T47D (cell line): ENCODE data around the gene NOC2L.

Experiments
- DNase-seq, 2 experiments: peaks; one replicate each; pipeline versions ENCODE4 v3.0.0 to v3.0.0-alpha.2; 2011 to 2012; ENCODE audit warnings: low read depth in 1 of 2, low spot score in 1 of 2
- JUND ChIP-seq: IDR thresholded peaks from 2 replicates; pipeline ENCODE4 v1.6.1; 2012; ENCODE audit warnings: low read depth
- in situ Hi-C: cut with HindIII; loops from 2 replicates; pipeline ENCODE4 v1.10.0; 2016; ENCODE audit warnings: low sequenced_read_pairs, low pct_unique_long_range_greater_than_20kb

The NOC2L gene

DNA sequence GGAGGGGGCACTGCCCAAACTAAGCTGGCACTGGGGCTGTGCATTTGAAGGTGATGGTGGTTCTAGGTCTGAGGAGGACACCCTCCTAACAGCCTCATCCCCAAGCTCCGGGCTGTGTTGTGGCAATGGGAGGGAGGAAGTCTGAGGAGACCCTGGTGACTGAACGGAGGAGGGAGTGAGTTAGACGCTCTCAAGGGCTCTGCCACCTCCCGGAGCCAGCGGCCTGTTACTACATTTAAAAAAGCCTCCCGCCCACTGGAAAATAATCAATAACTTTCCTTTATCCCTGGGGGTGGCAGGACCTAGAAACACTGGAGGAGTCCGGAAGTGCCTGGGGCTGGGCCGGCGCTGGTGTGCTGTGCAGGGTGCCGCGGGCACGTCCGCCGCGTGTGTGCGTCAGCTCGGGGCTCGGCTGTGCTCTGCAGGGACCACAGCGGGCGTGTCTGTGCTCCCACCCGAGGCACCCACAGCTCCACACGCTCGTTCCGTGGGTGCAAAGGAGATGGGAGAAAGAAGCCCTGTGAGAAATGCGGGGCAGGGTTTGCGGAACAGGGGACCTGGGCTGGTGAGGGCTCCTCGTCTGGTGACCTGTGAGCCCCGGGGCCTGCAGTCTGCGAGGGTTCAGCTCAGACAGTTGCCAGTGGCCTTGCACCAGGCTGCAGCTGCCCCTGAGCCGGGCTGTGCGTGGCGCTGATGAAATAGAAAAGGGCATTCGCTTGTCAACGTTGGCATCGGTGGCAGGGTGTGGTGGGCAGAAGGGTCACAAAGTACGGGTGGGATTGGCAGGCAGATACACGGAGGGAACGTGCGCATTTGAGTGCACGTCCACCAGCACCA is 30.0 kb downstream of the NOC2L start:
- DNase-seq: no peak
- TF ChIP-seq JUND: no peak
- in situ Hi-C loops: no loop called here

DNA sequence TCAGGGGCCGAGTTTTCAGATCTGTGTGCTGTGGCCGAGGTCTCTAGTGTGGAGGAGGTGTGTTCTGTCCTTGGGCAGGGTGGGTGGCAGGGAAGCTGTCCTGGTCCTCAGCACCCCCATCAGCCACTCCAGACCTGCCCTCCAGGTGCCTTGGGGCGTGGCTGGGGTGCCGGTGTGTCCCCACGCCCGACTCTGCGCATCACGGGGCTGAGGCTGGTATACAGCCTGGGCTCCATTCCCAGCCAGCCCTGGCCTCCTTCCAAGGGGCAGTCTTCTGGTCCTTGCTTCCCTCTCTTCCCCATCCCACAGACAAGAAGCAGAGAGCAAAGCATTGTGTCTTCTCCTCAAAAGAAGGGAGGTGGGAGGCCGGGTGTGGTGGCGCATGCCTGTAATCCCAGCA is 31.3 kb downstream of the NOC2L start:
- no peak for TF ChIP-seq JUND
- DNase-seq: no peak
- in situ Hi-C loops: no loop called here

DNA sequence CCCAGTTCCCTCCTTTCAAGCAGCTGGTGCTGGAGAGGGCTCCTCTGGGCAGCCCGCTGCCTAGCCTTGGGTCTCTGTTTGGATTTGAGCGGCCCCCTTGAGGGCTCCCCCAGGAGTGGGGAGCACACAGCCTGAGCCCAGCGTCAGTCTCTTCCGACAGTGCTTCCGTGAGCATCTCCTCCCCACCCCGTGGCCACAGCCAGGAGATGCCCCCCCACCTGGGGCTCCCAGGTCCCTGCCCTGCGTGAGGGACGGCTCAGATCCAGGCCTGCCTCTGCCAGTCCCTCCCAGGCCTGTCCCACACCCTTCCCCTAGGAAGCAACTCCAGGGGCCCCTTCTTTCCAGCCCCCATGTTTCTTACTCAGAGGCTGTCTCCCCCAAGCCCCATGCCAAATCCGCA is 31.8 kb downstream of the NOC2L start:
- no peak for DNase-seq
- in situ Hi-C loops: no loop called here
- TF ChIP-seq JUND: no peak

DNA sequence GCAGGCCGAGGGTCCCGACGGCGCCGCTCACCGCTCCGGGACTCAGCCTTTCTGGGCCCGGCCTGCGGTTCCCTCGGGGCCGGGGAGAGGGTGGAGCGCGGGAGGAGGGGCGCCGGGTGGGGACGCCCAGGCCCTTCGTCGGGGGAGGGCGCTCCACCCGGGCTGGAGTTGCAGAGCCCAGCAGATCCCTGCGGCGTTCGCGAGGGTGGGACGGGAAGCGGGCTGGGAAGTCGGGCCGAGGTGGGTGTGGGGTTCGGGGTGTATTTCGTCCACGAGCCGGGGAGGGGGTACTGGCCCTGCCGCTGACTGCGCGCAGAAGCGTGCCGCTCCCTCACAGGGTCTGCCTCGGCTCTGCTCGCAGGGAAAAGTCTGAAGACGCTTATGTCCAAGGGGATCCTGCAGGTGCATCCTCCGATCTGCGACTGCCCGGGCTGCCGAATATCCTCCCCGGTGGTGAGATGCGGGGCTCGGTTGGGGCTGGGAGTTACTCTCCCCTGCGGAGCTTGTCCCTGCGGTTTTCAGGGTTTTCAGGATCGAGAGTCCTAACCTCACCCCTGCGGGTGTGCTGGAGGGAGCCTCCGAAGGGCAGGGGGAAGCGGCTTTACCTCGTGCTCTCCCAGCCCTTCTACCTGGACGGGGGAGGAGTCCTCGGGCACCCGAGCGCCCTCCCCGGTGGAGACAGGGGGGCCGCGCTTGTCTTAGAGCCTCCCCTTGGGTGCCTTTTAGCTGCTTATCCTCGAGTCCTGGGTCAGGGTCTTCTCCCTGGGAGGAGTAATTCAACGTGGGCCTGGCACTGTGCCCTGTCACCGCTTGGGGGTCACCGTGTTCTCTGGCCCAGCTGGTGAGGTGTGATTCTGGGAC is 33.3 kb downstream of the NOC2L start:
- peak; percentile 75 to 77 for DNase-seq
- TF ChIP-seq JUND: no peak

DNA sequence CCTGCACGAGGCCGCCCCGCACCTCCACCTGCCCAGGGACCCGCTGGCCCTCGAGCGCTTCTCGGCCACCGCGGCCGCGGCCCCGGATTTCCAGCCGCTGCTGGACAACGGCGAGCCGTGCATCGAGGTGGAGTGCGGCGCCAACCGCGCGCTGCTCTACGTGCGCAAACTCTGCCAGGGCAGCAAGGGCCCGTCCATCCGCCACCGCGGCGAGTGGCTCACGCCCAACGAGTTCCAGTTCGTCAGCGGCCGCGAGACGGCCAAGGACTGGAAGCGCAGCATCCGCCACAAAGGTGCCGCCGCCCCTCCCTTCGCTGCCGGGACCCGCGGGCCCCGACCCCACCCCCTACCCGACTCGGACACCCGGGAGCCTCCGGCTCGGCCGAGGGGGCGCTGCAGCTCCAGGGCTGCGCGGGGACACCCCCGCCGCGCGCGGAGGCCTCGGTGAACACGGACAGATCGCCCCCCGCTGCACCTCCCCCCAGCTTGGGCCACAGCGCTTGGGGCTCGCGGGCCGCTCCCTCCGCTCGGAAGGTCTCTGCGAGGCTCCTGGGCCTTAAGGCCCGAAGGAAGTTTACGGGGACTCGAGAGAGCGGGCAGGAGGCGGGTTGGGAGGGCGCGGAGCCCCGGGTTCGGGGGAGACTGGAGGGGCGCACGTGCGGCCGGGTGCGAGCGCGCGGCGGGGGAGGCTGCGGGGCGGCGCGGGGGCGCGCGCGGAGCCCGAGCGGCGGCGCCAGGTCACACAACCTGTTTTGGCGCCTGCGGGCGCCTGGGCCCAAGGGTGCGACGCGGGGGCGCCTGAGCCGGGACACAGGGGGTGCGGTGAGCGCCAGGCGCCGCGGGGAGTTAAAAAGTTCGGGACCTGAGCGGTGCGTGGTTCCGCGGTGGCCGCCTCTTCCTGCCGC is 34.1 kb downstream of the NOC2L start:
- TF ChIP-seq JUND: no peak
- in situ Hi-C loops: no loop called here
- DNase-seq: peak in 1 of 2 experiments; percentile 66

More for the DNA sequence above, 33.3 kb downstream of the NOC2L start:
- in situ Hi-C loops: no loop called here

DNA sequence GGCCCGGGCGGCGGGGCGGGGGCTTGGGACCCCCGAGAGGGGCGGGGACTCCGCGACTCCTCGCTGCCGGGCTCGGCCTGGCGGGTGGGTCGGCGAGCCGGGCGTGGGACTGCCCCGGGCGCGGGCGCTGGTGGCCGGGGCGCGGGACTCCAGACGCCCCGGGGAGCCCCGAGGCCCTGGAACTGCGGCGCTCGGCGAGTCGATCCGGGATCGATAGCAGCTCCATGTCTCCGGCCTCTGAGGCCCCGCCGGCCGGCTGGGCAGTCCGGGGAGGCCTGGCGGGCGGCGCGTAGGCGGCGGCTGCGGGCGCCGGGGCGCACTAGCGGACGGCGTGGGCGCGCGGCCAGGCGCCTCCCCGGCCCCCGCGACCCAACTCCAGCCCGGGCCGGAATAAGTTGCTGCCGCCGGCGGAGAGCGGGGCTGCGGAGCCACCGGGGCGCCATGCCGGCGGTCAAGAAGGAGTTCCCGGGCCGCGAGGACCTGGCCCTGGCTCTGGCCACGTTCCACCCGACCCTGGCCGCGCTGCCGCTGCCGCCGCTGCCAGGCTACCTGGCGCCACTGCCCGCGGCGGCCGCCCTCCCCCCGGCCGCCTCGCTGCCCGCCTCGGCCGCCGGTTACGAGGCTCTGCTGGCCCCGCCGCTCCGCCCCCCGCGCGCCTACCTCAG is 34.9 kb downstream of the NOC2L start:
- in situ Hi-C loops: no loop called here
- no peak for DNase-seq
- TF ChIP-seq JUND: no peak

DNA sequence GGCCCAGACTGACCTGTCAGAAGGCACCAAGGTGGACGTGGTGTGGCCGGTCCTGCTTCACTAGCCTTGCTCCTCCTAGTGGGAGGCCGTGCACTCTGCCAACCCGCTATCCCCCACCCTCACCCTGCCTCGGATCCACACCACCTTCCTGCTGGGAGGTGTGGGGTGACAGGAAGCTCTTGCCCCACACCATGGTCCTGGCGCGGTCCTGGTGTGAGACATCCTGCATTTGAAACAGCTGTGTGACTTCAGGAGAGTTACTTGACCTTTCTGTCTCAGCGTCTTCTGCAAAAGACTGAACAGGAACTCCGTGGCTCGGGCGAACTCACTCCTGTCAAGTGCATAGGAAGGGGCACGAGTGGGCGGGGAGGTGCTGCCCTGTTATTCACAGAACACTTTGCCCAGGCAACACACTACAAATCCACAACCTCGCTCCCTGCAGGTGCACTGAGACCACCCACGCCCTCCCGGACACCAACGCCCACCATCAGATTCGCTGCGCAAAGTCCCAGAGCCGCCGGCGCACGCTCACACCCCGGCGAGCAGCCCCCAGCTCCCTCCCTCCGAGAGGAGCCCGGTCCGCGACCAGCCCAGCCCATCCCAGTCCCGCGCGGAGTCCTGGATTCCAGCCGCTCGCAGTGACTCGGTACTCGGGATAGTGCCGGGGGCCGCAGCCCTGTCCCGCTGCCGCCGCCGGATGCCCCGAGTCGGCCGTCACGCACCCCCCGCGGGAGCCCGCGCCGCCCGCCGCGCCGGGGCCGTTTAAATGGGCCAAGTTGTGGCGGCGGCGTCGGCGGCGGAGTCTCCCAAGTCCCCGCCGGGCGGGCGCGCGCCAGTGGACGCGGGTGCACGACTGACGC is 35.7 kb downstream of the NOC2L start, which contains the start of gene SAMD11:
Gene SAMD11, plus strand, starts transcription at position 793 of the 860 bp plus-strand sequence. CDS start 509 bp downstream, outside the sequence.
- in situ Hi-C loops: no loop called here
- TF ChIP-seq JUND: no peak
- peak in 1 of 2 experiments; percentile 91 for DNase-seq

DNA sequence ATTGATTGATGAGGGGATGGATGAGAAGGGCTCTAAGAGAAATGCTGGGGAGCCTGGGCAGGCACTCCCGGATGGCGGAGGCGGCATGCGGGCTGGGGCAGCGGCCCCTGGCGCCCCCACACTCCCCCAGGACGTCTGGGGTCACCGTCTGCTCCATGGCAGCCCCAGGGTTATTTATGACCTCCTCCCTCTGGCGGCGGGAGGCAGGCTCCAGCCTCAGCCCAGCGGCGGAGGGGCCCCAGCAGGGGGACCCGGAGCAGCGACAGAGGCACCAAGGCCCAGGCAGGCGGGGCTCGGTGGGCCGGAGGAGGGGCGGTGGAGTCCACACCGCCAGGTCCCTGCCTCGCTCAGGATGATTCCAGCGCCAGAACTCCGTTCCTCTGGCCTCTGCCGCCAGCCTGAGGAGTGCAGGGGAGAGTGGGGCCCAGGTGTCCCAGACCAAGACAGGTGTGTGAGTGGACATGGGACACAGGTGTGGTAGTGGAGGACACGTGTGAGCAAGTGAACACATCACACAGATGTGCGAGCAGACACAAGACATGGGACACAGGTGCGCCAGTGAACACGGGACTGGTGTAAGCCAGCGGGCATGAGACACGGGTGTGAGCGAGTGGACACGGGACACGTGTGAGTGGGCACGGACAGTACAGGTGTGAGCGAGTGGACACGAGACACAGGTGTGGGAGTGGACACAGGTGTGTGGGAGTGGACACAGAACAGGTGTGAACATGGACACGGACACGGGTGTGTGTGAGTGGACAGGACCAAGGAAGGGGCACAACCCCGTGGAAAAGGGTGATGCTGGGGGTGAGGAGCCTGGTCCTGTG is 37.8 kb downstream of the NOC2L start:
- TF ChIP-seq JUND: no peak
- in situ Hi-C loops: no loop called here
- peak; percentile 63 to 74 for DNase-seq

DNA sequence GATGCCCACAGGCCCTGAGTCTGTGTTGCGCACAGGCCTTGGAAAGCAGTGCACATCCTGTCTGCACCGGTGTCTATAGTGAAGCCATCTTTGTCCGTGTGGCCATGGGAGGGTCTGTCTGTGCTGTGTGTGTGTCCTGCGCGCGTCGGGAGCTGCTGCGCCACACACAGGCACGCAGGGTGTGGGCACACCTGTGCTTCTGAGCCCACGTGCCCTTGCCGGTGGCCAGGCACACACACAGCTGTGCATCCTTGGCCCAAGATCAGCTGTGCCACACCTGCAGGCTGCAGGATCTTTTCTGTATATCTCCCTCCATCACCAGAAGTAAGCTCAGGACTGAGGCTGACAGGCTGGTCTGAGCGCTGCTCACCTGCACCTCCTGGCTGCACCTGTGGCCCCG is 38.5 kb downstream of the NOC2L start:
- in situ Hi-C loops: no loop called here
- no peak for TF ChIP-seq JUND
- no peak for DNase-seq

DNA sequence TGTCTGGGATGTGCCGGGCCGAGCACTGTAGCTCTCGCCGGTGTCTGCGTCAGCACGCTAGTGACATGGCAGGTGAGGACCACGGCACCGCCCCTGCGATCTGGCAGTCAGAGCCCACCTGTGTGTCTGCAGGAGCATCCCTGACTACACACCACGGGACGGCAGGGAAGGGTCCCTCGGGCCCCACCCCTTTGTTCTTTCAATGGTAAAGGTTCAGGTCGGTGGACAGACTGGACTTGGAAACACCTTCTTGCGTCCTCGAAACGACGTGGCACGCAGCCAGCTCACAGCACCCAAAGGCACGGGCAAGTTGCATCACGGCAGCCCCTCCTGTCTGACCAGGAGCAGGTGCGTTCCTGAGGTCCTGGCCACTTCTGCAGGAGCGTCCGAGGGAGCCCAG is 39.0 kb downstream of the NOC2L start:
- DNase-seq: peak in 1 of 2 experiments; percentile 57
- in situ Hi-C loops: no loop called here
- TF ChIP-seq JUND: no peak
